HCT116 (cell line): ENCODE results near the gene AUTS2. TPM values are rescaled to one million over a fixed set of nuclear protein-coding genes. Genes with fewer than 3 reads are reported as not detected.

ENCODE experiments used
- ATAC-seq: fragments of 200-7000 bp; cut with Tn5 transposase; 2 replicates; pipeline ENCODE4 v1.9.1; 2020; ENCODE audit warnings: mild to moderate bottlenecking, moderate library complexity
- BruUV-seq: library from RNA; stranded (reverse); fragments of 400-500 nt; replicated peaks from 2 replicates; lab custom pipeline; 2021; lab: Mats Ljungman, UMichigan
- CTCF ChIA-PET: fragments of 300-600 bp; sonication (Branson Sonifier 250); formaldehyde crosslinking; loops from one replicate; lab custom pipeline; 2021; ENCODE audit warnings: antibody characterized with exemption; lab: Charles Lee
- POLR2A ChIA-PET: fragments of 300-600, 350-600 bp; sonication (Branson Sonifier 250); formaldehyde crosslinking; loops from one replicate; lab custom pipeline; 2021; ENCODE audit warnings: antibody characterized with exemption; lab: Charles Lee
- RAD21 ChIA-PET, 2 experiments: fragments of 300-600 bp; sonication (Branson Sonifier 250); formaldehyde crosslinking; loops; one replicate each; lab custom pipeline; 2023; ENCODE audit warnings: low total read pairs in 2 of 2; ENCODE audit not compliant: uncharacterized antibody in 2 of 2, unreplicated experiment in 2 of 2, low non-redundant PET in 1 of 2; lab: Charles Lee
- DNase-seq: peaks from one replicate; pipeline ENCODE4 v3.0.0-alpha.2; 2010; ENCODE audit warnings: low read depth, low spot score
- H2AFZ ChIP-seq: fragments of 200-600 bp; shearing (Covaris generic), sonication (generic); 2 replicates; pipeline ENCODE4 v1.6.1; 2017; ENCODE audit warnings: low read depth, mixed run types, mixed read lengths, antibody characterized with exemption, low read length; ENCODE audit not compliant: poor library complexity, severe bottlenecking
- H3K27ac ChIP-seq: 2 replicates; pipeline ENCODE4 v1.5.1; 2012; ENCODE audit warnings: low read depth, low read length
- H3K27me3 ChIP-seq: fragments of 200-600 bp; sonication (generic); 2 replicates; pipeline ENCODE4 v1.6.1; 2016; ENCODE audit warnings: mixed run types, low read length, mixed read lengths; ENCODE audit not compliant: insufficient read depth
- H3K36me3 ChIP-seq, 2 experiments: fragments of 200-500 bp in 1 of 2; fragments of 200-600 bp in 1 of 2; sonication (Bioruptor generic) in 1 of 2; sonication (generic) in 1 of 2; 2 replicates each; pipeline versions ENCODE4 v1.5.1 to v1.6.1; 2014 to 2016; ENCODE audit warnings: low read length in 2 of 2, inconsistent platforms in 1 of 2, mixed read lengths in 1 of 2, mixed run types in 1 of 2; ENCODE audit not compliant: insufficient read depth in 2 of 2, control insufficient read depth in 1 of 2
- H3K4me1 ChIP-seq, 2 experiments: fragments of 200-600 bp in 1 of 2; sonication (generic) in 1 of 2; 2 replicates each; pipeline versions ENCODE4 v1.5.1 to v1.6.1; 2012 to 2017; ENCODE audit warnings: low read length in 2 of 2, inconsistent platforms in 1 of 2, mild to moderate bottlenecking in 1 of 2, mixed read lengths in 1 of 2, mixed run types in 1 of 2, moderate library complexity in 1 of 2; ENCODE audit not compliant: insufficient read depth in 2 of 2, control insufficient read depth in 1 of 2
- H3K4me2 ChIP-seq: fragments of 200-600 bp; sonication (generic); 2 replicates; pipeline ENCODE4 v1.6.1; 2017; ENCODE audit warnings: mixed run types, low read length, mixed read lengths
- H3K4me3 ChIP-seq, 2 experiments: fragments of 200-600 bp in 1 of 2; sonication (generic) in 1 of 2; replicated peaks in 1 of 2; 2 replicates each; pipeline ENCODE4 v1.5.1; 2011 to 2016; ENCODE audit warnings: low read length in 2 of 2, control low read depth in 1 of 2, low read depth in 1 of 2, mild to moderate bottlenecking in 1 of 2, mixed read lengths in 1 of 2, mixed run types in 1 of 2
- H3K79me2 ChIP-seq: fragments of 200-600 bp; sonication (generic); 2 replicates; pipeline ENCODE4 v1.6.1; 2017; ENCODE audit warnings: mild to moderate bottlenecking, mixed run types, low read length, moderate library complexity, mixed read lengths; ENCODE audit not compliant: insufficient read depth
- H3K9ac ChIP-seq: fragments of 200-600 bp; sonication (generic); 2 replicates; pipeline ENCODE4 v1.6.1; 2016; ENCODE audit warnings: low read length, mixed read lengths
- H3K9me2 ChIP-seq: fragments of 200-600 bp; sonication (generic), shearing (Covaris generic); 2 replicates; pipeline ENCODE4 v1.6.1; 2017; ENCODE audit warnings: mixed run types, mild to moderate bottlenecking, moderate library complexity; ENCODE audit not compliant: insufficient read depth
- H3K9me3 ChIP-seq, 2 experiments: fragments of 200-500 bp in 1 of 2; fragments of 200-600 bp in 1 of 2; sonication (Bioruptor generic) in 1 of 2; sonication (generic) in 1 of 2; 2 replicates each; pipeline ENCODE4 v1.6.1; 2014 to 2017; ENCODE audit warnings: low read length in 2 of 2, mixed read lengths in 2 of 2, inconsistent platforms in 1 of 2, low read depth in 1 of 2, mild to moderate bottlenecking in 1 of 2, mixed run types in 1 of 2, moderate library complexity in 1 of 2; ENCODE audit not compliant: control insufficient read depth in 1 of 2, insufficient read depth in 1 of 2
- H4K20me1 ChIP-seq: fragments of 200-600 bp; sonication (generic), shearing (Covaris generic); 2 replicates; pipeline ENCODE4 v1.6.1; 2017; ENCODE audit warnings: mixed run types, mild to moderate bottlenecking, moderate library complexity; ENCODE audit not compliant: insufficient read depth
- CEBPB ChIP-seq: IDR thresholded peaks from 2 replicates; pipeline ENCODE4 v1.6.1; 2012; ENCODE audit warnings: low read depth
- EGR1 ChIP-seq: IDR thresholded peaks from 2 replicates; pipeline ENCODE4 v1.6.1; 2012; ENCODE audit warnings: low read depth
- ELF1 ChIP-seq: IDR thresholded peaks from 2 replicates; pipeline ENCODE4 v1.6.1; 2012; ENCODE audit warnings: low read depth, borderline replicate concordance
- EZH2 ChIP-seq: fragments of 200-600 bp; sonication (generic); IDR thresholded peaks from 2 replicates; pipeline ENCODE4 v1.6.1; 2017; ENCODE audit warnings: antibody characterized with exemption, mixed run types
- EZH2phosphoT487 ChIP-seq: fragments of 200-600 bp; IDR thresholded peaks from 2 replicates; pipeline ENCODE4 v1.6.1; 2018; ENCODE audit warnings: antibody characterized with exemption, borderline replicate concordance
- FOSL1 ChIP-seq: IDR thresholded peaks from 2 replicates; pipeline ENCODE4 v1.6.1; 2012; ENCODE audit warnings: low read depth
- JUND ChIP-seq: IDR thresholded peaks from 2 replicates; pipeline ENCODE4 v1.6.1; 2012
- MAX ChIP-seq: IDR thresholded peaks from 2 replicates; pipeline ENCODE4 v1.6.1; 2012
- POLR2A ChIP-seq: IDR thresholded peaks from 2 replicates; pipeline ENCODE4 v1.7.0; 2011; ENCODE audit warnings: borderline replicate concordance; ENCODE audit not compliant: insufficient read depth, insufficient read length; ENCODE audit errors: extremely low read depth
- POLR2AphosphoS5 ChIP-seq: IDR thresholded peaks from 2 replicates; pipeline ENCODE4 v1.6.1; 2011; ENCODE audit warnings: mild to moderate bottlenecking, low read depth, low read length, moderate library complexity
- REST ChIP-seq: IDR thresholded peaks from 2 replicates; pipeline ENCODE4 v1.6.1; 2012; ENCODE audit warnings: low read depth
- SIN3A ChIP-seq: IDR thresholded peaks from 2 replicates; pipeline ENCODE4 v1.6.1; 2012; ENCODE audit warnings: low read depth
- YY1 ChIP-seq: IDR thresholded peaks from 2 replicates; pipeline ENCODE4 v1.6.1; 2011; ENCODE audit warnings: low read length, low read depth, moderate library complexity, mild to moderate bottlenecking; ENCODE audit not compliant: insufficient replicate concordance; ENCODE audit errors: extremely low read depth
- ZBTB33 ChIP-seq: IDR thresholded peaks from 2 replicates; pipeline ENCODE4 v1.6.1; 2011; ENCODE audit warnings: mild to moderate bottlenecking, low read length, moderate library complexity; ENCODE audit not compliant: insufficient replicate concordance; ENCODE audit errors: extremely low read depth
- intact Hi-C: fragments of 100-400 bp; cut with micrococcal nuclease; formaldehyde crosslinking; loops from 2 replicates; pipeline ENCODE4 v1.10.0; 2022
- total RNA-seq: library from RNA; stranded (reverse); gene quantifications from one replicate; pipeline ENCODE4 v1.2.1, GENCODE V29; 2021; ENCODE audit not compliant: unreplicated experiment

The AUTS2 gene
- total RNA-seq, 1 experiment from 2014 or later, result 0.93 TPM

- DNase-seq, result no peak
- ATAC-seq, result no peak
- Histone ChIP-seq H3K9me2 (no peaks in the 10 kb centered on the region), H3K4me2 (no peak overlapping the region), H3K4me3 (no peak overlapping the region), H3K27ac (no peak overlapping the region), H3K36me3 (no peaks in the 10 kb centered on the region), H3K9ac (no peak overlapping the region), H2AFZ (no peak overlapping the region), H4K20me1 (no peaks in the 10 kb centered on the region), H3K4me1 (no peaks in the 10 kb centered on the region), H3K79me2 (no peaks in the 10 kb centered on the region), H3K9me3 (peaks cover 17 to 38% of the 10 kb centered on the region in 2 experiments; a peak in 2 of 4 replicates), H3K27me3 (no peaks in the 10 kb centered on the region)
- BruUV-seq, result no TSS peak
- CTCF ChIA-PET, result no interaction called here
- POLR2A ChIA-PET, result no interaction called here
- intact Hi-C loops, result no loop called here
- RAD21 ChIA-PET, result no interaction called here
- TF ChIP-seq ELF1 (no peak), MAX (no peak), FOSL1 (no peak), JUND (no peak), REST (no peak), YY1 (no peak), POLR2A (no peak), EZH2phosphoT487 (no peak), CEBPB (no peak), EZH2 (no peak), ZBTB33 (no peak), SIN3A (no peak), EGR1 (no peak), POLR2AphosphoS5 (no peak)
These were observed 144.0 kb downstream of the AUTS2 start for GRCh38 chr7:69742237-69742636.
